Liver (tissue), 3 donors: ENCODE results near the gene CENPX.

Experiments used
- ATF3 ChIP-seq: IDR thresholded peaks from 2 replicates; pipeline ENCODE4 v1.6.1; 2016; ENCODE audit warnings: antibody characterized with exemption
- CTCF ChIP-seq: fragments of 150-350 bp; IDR thresholded peaks from 2 replicates; pipeline ENCODE4 v1.5.1; 2017; ENCODE audit warnings: improper control_type of control experiment, low read depth, low read length; ENCODE audit not compliant: missing input control
- EGR1 ChIP-seq, 2 donors: IDR thresholded peaks; 2 replicates each; pipeline ENCODE4 v1.6.1; 2016 to 2018; ENCODE audit warnings: antibody characterized with exemption in 2 of 2, low read depth in 2 of 2
- FOXA1 ChIP-seq: IDR thresholded peaks from 2 replicates; pipeline ENCODE4 v1.6.1; 2016; ENCODE audit warnings: antibody characterized with exemption
- GABPA ChIP-seq, 2 donors: IDR thresholded peaks in 1 of 2; conservative IDR thresholded peaks in 1 of 2; 2 replicates each; pipeline ENCODE4 v1.6.1; 2016; ENCODE audit warnings: antibody characterized with exemption in 2 of 2, mild to moderate bottlenecking in 1 of 2, moderate library complexity in 1 of 2
- HNF4A ChIP-seq, 2 donors: conservative IDR thresholded peaks; 2 replicates each; pipeline ENCODE4 v1.6.1; 2016; ENCODE audit warnings: antibody characterized with exemption in 2 of 2, mild to moderate bottlenecking in 2 of 2
- NR2F2 ChIP-seq: IDR thresholded peaks from 2 replicates; pipeline ENCODE4 v1.6.1; 2016; ENCODE audit warnings: antibody characterized with exemption
- RAD21 ChIP-seq, 2 donors: IDR thresholded peaks; 2 replicates each; pipeline ENCODE4 v1.6.1; 2016; ENCODE audit warnings: antibody characterized with exemption in 2 of 2, mild to moderate bottlenecking in 2 of 2
- TAF1 ChIP-seq: conservative IDR thresholded peaks from 2 replicates; pipeline ENCODE4 v1.6.1; 2016; ENCODE audit warnings: antibody characterized with exemption, mild to moderate bottlenecking
- YY1 ChIP-seq: IDR thresholded peaks from 2 replicates; pipeline ENCODE4 v1.6.1; 2016; ENCODE audit warnings: antibody characterized with exemption, mild to moderate bottlenecking
- ZBTB33 ChIP-seq: IDR thresholded peaks from 2 replicates; pipeline ENCODE4 v1.6.1; 2016; ENCODE audit warnings: antibody characterized with exemption
- TF ChIP-seq, protein P1 (sequence below): IDR thresholded peaks from 2 replicates; pipeline ENCODE4 v1.6.1; 2016; ENCODE audit warnings: antibody characterized with exemption
- TF ChIP-seq, protein P2 (sequence below): IDR thresholded peaks from 2 replicates; pipeline ENCODE4 v1.6.1; 2016; ENCODE audit warnings: antibody characterized with exemption, mild to moderate bottlenecking
- donor health status: healthy.
- donor health status: healthy.

- TF ChIP-seq CTCF (no peak), RAD21 (IDR thresholded peaks at IDR 0.05) (no peak), ATF3 (no peak), EGR1 (IDR thresholded peaks at IDR 0.05; ENCODE audit: low read depth in 2 of 2) (no peak), FOXA1 (no peak), HNF4A (conservative IDR thresholded peaks at IDR 0.05) (no peak), ZBTB33 (no peak), GABPA (IDR thresholded peaks at IDR 0.05 in 1 of 2, conservative IDR thresholded peaks at IDR 0.05 in 1 of 2) (no peak), YY1 (no peak), TAF1 (no peak), NR2F2 (no peak)
- TF ChIP-seq, protein P1, sequence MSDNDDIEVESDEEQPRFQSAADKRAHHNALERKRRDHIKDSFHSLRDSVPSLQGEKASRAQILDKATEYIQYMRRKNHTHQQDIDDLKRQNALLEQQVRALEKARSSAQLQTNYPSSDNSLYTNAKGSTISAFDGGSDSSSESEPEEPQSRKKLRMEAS = no peak
- TF ChIP-seq, protein P2, sequence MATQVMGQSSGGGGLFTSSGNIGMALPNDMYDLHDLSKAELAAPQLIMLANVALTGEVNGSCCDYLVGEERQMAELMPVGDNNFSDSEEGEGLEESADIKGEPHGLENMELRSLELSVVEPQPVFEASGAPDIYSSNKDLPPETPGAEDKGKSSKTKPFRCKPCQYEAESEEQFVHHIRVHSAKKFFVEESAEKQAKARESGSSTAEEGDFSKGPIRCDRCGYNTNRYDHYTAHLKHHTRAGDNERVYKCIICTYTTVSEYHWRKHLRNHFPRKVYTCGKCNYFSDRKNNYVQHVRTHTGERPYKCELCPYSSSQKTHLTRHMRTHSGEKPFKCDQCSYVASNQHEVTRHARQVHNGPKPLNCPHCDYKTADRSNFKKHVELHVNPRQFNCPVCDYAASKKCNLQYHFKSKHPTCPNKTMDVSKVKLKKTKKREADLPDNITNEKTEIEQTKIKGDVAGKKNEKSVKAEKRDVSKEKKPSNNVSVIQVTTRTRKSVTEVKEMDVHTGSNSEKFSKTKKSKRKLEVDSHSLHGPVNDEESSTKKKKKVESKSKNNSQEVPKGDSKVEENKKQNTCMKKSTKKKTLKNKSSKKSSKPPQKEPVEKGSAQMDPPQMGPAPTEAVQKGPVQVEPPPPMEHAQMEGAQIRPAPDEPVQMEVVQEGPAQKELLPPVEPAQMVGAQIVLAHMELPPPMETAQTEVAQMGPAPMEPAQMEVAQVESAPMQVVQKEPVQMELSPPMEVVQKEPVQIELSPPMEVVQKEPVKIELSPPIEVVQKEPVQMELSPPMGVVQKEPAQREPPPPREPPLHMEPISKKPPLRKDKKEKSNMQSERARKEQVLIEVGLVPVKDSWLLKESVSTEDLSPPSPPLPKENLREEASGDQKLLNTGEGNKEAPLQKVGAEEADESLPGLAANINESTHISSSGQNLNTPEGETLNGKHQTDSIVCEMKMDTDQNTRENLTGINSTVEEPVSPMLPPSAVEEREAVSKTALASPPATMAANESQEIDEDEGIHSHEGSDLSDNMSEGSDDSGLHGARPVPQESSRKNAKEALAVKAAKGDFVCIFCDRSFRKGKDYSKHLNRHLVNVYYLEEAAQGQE = no peak
Observed at GRCh38 chr17:81998691-81999438, 23.8 kb downstream of the CENPX start.
